Effector memory CD4-positive, alpha-beta T cell (primary cell): ENCODE measurements around the gene DES.

Source experiments
- DNase-seq, 3 donors: peaks; one replicate each; pipeline ENCODE4 v3.0.0-alpha.2; 2020
- H3K27ac ChIP-seq: 2 replicates; pipeline ENCODE4 v1.7.0; 2013; ENCODE audit warnings: mild to moderate bottlenecking, low read length, moderate library complexity; ENCODE audit not compliant: insufficient read depth, poor library complexity, severe bottlenecking
- H3K27me3 ChIP-seq: replicated peaks from 2 replicates; pipeline ENCODE4 v1.7.0; 2013; ENCODE audit warnings: mild to moderate bottlenecking, low read length; ENCODE audit not compliant: insufficient read depth, control insufficient read depth, poor library complexity, severe bottlenecking
- H3K36me3 ChIP-seq: 2 replicates; pipeline ENCODE4 v1.7.0; 2013; ENCODE audit warnings: mild to moderate bottlenecking, low read length, moderate library complexity; ENCODE audit not compliant: control insufficient read depth, insufficient read depth
- H3K4me1 ChIP-seq: 2 replicates; pipeline ENCODE4 v1.7.0; 2013; ENCODE audit warnings: low read length, mild to moderate bottlenecking; ENCODE audit not compliant: control insufficient read depth, insufficient read depth, poor library complexity, severe bottlenecking
- H3K4me3 ChIP-seq: 2 replicates; pipeline ENCODE4 v1.7.0; 2013; ENCODE audit warnings: low read length, low read depth, mild to moderate bottlenecking; ENCODE audit not compliant: insufficient read depth, poor library complexity, severe bottlenecking
- H3K9me3 ChIP-seq: 2 replicates; pipeline ENCODE4 v1.7.0; 2013; ENCODE audit warnings: mild to moderate bottlenecking, low read length, moderate library complexity; ENCODE audit not compliant: control insufficient read depth

DES gene

DNA sequence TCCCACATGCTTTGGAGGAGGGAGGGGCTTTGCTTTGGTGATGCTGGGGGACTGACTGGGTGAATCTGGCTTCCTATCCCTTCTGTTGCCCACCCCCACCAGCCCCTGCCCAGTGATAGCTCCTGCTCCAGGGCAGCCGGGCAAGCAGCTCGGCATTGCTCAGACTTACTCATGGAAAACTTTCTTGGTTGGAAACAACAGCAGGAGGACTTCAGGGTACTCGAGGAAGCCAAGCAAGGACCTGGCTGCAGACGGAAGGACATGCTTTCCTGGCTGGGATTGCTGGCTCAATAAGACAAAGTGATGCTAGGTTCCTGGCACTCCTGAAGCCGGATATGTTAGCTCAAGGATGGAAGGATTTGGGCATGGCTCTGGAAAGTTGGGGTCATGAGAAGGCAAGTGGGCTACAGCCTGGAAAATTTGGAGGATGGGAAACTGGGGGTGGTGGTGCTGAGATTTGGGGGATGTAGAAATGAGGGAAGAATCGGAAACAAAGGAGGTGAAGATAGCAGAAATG, 19.6 kb downstream of the DES start:
- no peak for DNase-seq
- peaks cover 11% of the 10 kb centered on the region for H3K4me1 ChIP-seq
- H3K27me3 ChIP-seq = peaks cover 8% of the 10 kb centered on the region
- H3K36me3 ChIP-seq = no peaks in the 10 kb centered on the region
- H3K9me3 ChIP-seq = no peaks in the 10 kb centered on the region
- no peak overlapping the region for H3K27ac ChIP-seq
- no peak overlapping the region for H3K4me3 ChIP-seq

GRCh38 chr2:219438453-219438852, 20.3 kb downstream of the DES start:
- Histone ChIP-seq H3K27me3 (peaks cover 8% of the 10 kb centered on the region), H3K27ac (no peak overlapping the region), H3K4me3 (no peak overlapping the region), H3K9me3 (no peaks in the 10 kb centered on the region), H3K4me1 (peaks cover 11% of the 10 kb centered on the region), H3K36me3 (no peaks in the 10 kb centered on the region)
- DNase-seq = no peak

DNA sequence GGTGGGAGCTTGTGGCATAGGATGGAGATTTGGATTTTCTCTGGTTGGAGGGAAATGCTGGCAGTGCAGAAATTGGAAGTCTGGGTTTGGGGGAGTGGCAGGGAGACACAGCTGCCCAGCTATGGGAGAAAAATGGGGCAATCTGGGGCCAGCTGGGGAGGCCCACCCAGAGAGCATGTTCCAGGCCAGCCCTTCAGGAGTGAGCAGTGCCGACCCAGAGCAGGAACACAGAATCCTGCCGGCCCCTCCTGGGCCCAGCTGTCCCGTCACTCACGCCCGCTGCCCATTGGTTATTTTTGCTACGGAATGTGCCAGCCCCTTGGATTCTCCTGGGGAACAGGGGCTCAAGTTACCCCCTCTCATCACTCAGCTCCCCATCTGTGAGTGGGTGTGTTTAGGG, 21.3 kb downstream of the DES start:
- peaks cover 11% of the 10 kb centered on the region for H3K4me1 ChIP-seq

DNA sequence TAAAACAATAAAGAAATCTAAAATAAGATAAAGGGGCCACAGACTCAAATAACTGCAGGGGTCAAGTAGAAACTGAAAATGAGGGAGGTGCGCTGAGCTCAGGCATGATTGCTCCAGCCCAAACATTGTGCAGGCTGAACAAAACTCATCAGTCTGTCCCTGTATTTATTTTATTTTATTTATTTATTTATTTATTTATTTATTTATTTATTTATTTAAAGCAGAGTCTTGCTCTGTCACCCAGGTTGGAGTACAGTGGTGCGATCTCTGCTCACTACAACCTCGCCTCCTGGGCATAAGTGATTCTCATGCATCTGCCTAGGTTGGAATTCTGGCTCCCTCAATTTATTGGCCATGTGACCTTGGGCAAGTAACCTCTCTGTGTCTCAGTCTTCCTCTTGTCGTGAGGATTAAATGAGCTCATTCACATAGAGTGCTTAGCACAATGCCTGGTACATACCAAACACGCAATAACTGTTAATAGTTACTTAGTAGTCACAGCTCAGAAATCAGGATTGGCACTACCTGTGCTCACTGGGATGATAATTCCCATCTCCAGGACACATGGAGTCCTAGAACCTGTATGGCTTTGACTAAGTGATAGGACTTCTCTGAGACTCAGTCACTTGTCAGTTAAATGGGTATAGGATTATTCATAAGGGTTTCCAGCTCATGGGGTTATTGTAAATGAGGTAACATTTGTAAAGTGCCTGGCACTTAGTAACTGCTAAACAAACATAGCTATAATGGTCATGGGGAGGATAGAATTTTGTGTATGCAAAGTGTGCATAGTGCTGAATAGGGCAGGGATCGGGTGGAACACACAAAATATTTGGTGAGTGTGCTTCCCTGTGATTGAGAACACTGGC, 22.4 kb downstream of the DES start:
- no peaks in the 10 kb centered on the region for H3K9me3 ChIP-seq
- peaks cover 5% of the 10 kb centered on the region for H3K27me3 ChIP-seq
- DNase-seq = no peak
- H3K4me3 ChIP-seq = peak overlapping the region; percentile 47
- peaks cover 2% of the 10 kb centered on the region for H3K4me1 ChIP-seq
- no peaks in the 10 kb centered on the region for H3K36me3 ChIP-seq
- H3K27ac ChIP-seq = no peak overlapping the region

More for the DNA sequence above, 21.3 kb downstream of the DES start:
- no peak for DNase-seq
- Histone ChIP-seq H3K36me3 (no peaks in the 10 kb centered on the region), H3K9me3 (no peaks in the 10 kb centered on the region), H3K4me3 (no peak overlapping the region), H3K27ac (no peak overlapping the region), H3K27me3 (peaks cover 8% of the 10 kb centered on the region)

DNA sequence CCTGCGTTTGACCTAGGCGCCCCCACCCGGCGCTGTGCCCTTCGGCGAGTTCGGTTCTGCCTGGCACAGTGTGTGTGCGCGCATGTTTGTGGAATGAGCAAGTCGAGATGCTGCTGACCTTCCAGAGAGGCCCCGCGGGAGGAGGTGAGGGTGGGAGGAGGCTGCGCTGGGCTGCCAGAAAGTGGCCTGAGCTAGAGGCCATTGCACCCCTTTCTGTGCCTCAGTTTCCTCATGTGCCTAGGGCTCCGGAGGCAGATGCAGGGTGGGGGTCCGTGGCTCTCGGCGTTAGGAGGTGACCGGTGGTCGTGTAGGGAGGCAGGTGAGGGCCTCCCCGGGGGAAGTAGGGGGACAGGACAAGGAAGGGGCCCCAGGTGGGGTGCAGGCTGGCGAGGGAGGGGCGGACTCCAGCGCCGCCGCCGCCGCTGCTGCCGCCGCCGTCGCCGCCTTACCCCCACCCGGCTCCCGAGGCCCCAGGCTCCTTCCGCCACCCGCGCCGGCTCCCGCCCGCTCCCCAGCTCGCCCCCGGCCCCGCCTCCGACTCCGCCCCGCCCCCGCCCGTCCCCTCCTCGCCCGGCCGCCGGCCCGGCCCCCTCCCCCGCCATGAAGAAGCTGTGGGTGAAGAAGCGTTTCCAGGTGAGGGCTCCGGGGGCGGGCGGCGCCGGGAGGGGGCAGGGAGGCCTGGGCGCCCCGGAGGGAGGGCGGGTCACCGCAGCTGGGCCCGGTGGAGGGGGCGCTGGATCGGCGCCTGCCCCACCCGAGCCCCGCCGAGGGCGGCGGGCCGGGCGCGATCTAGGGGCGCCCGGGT, 23.5 kb downstream of the DES start:
- peak overlapping the region; percentile 48 for H3K4me3 ChIP-seq
- DNase-seq = peak; percentile 31 to 39 (median 33)
- H3K9me3 ChIP-seq = no peaks in the 10 kb centered on the region
- no peak overlapping the region for H3K27ac ChIP-seq
- H3K4me1 ChIP-seq = peaks cover 2% of the 10 kb centered on the region
- no peaks in the 10 kb centered on the region for H3K36me3 ChIP-seq
- H3K27me3 ChIP-seq = no peaks in the 10 kb centered on the region

GRCh38 chr2:219442256-219443015, 24.3 kb downstream of the DES start:
- no peak overlapping the region for H3K27ac ChIP-seq

DNA sequence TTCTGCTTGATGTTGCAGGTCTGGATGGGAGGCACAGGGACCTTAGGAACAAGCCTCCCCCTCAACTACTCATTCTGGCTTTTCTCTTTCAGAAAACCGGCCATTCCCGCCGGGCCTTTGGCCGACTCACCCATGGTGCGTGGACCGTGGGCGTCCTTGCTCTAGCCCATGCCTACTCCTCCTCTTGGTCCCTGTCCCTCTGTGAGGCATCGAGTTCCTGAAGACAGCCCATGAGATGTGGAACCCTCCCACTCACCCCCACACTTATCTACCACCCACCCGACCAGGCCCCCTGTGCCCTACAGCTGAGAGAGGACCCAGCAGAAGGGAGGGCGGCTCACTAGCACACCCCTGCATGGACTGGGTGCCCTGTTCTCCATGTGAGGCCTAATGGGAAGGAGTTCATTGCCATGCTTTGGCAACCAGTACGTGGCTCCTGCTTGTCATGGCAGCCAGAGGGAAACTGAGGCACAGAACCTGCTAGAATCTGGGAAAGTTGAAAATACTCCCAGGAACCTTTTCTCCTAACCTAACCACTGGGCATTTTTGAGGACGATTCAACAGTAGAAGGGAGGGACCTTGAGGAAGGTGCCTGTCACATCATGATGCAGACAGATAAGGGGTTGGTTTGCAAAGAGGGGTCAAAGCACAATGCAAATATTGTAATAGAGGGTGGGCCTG, 25.0 kb downstream of the DES start:
- H3K27me3 ChIP-seq = peaks cover 3% of the 10 kb centered on the region
- no peak overlapping the region for H3K27ac ChIP-seq
- H3K4me3 ChIP-seq = no peak overlapping the region
- no peak for DNase-seq
- no peaks in the 10 kb centered on the region for H3K9me3 ChIP-seq
- H3K4me1 ChIP-seq = peaks cover 2% of the 10 kb centered on the region
- no peaks in the 10 kb centered on the region for H3K36me3 ChIP-seq

More at GRCh38 chr2:219442256-219443015, 24.3 kb downstream of the DES start:
- Histone ChIP-seq H3K4me1 (peaks cover 2% of the 10 kb centered on the region), H3K9me3 (no peaks in the 10 kb centered on the region), H3K36me3 (no peaks in the 10 kb centered on the region), H3K27me3 (no peaks in the 10 kb centered on the region), H3K4me3 (peak overlapping the region; percentile 48)
- no peak for DNase-seq

- Histone ChIP-seq H3K36me3 (no peaks in the 10 kb centered on the region), H3K27me3 (peaks cover 6% of the 10 kb centered on the region), H3K4me3 (no peak overlapping the region), H3K4me1 (peaks cover 8% of the 10 kb centered on the region), H3K9me3 (no peaks in the 10 kb centered on the region), H3K27ac (no peak overlapping the region)
- no peak for DNase-seq
These were observed 25.5 kb downstream of the DES start for GRCh38 chr2:219443697-219444023.

DNA sequence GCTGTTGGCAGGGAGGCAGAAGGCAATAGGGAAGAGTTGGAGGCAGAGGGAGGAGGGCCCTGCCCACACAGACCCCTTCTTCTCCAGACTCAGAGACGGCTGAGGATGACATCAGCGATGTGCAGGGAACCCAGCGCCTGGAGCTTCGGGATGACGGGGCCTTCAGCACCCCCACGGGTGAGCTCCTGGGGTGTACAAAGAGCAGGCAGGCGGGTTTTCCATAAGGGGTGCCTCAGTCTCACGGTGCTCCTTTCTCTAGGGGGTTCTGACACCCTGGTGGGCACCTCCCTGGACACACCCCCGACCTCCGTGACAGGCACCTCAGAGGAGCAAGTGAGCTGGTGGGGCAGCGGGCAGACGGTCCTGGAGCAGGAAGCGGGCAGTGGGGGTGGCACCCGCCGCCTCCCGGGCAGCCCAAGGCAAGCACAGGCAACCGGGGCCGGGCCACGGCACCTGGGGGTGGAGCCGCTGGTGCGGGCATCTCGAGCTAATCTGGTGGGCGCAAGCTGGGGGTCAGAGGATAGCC, 26.5 kb downstream of the DES start:
- H3K4me1 ChIP-seq = peaks cover 8% of the 10 kb centered on the region
- no peak overlapping the region for H3K4me3 ChIP-seq
- H3K27me3 ChIP-seq = peaks cover 10% of the 10 kb centered on the region
- H3K36me3 ChIP-seq = no peaks in the 10 kb centered on the region
- no peak overlapping the region for H3K27ac ChIP-seq
- no peaks in the 10 kb centered on the region for H3K9me3 ChIP-seq
- no peak for DNase-seq
